Endothelial cell of umbilical vein (primary cell): ENCODE measurements around the gene LMTK2. TPM values are rescaled to one million over a fixed set of nuclear protein-coding genes. Genes with fewer than 3 reads are reported as not detected.

Experiments used
- BruUV-seq: library from RNA; stranded (reverse); fragments of 400-500 nt; replicated peaks from 2 replicates; lab custom pipeline; 2021; lab: Mats Ljungman, UMichigan
- CTCF ChIA-PET: fragments of 300-600, 350-600 bp; sonication (Branson Sonifier 250); formaldehyde crosslinking; loops from one replicate; lab custom pipeline; 2021; ENCODE audit warnings: antibody characterized with exemption, inconsistent platforms; lab: Charles Lee
- POLR2A ChIA-PET: fragments of 300-600, 350-600 bp; sonication (Branson Sonifier 250); formaldehyde crosslinking; loops from one replicate; lab custom pipeline; 2021; ENCODE audit warnings: antibody characterized with exemption, inconsistent platforms; lab: Charles Lee
- DNase-seq: peaks from one replicate; pipeline ENCODE4 v3.0.0-alpha.2; 2011; ENCODE audit warnings: low read depth, low spot score
- FAIRE-seq: peaks from 2 replicates; lab custom pipeline; 2011; peaks lifted over from hg19 to GRCh38; lab: Jason Lieb, UNC
- H2AFZ ChIP-seq: 2 replicates; pipeline ENCODE4 v1.6.0; 2012; ENCODE audit warnings: low read depth, low read length, control low read depth, inconsistent platforms
- H3K27ac ChIP-seq: 2 replicates; pipeline ENCODE4 v1.5.1; 2011; ENCODE audit warnings: low read depth, mild to moderate bottlenecking, control low read depth, low read length, moderate library complexity; ENCODE audit not compliant: insufficient read depth
- H3K27me3 ChIP-seq, 2 experiments: 2 replicates each; pipeline versions ENCODE4 v1.6.0 to v1.6.1; 2011; ENCODE audit warnings: low read length in 2 of 2, mixed read lengths in 1 of 2; ENCODE audit not compliant: control insufficient read depth in 2 of 2, insufficient read depth in 2 of 2
- H3K36me3 ChIP-seq, 2 experiments: 2 replicates in 1 of 2; 3 replicates in 1 of 2; pipeline ENCODE4 v1.5.1; 2011; ENCODE audit warnings: low read length in 2 of 2, mild to moderate bottlenecking in 1 of 2, moderate library complexity in 1 of 2; ENCODE audit not compliant: control insufficient read depth in 2 of 2, insufficient read depth in 2 of 2; ENCODE audit errors: extremely low read depth in 1 of 2
- H3K4me1 ChIP-seq: 3 replicates; pipeline ENCODE4 v1.5.1; 2011; ENCODE audit warnings: mild to moderate bottlenecking, low read length; ENCODE audit not compliant: control insufficient read depth, insufficient read depth; ENCODE audit errors: extremely low read depth
- H3K4me2 ChIP-seq: 2 replicates; pipeline ENCODE4 v1.6.1; 2011; ENCODE audit warnings: low read length, control low read depth, mixed read lengths; ENCODE audit not compliant: insufficient read depth
- H3K4me3 ChIP-seq, 3 experiments: fragments of 200-600 bp in 1 of 3; sonication (generic), shearing (Covaris generic) in 1 of 3; replicated peaks in 1 of 3; 2 replicates each; pipeline ENCODE4 v1.5.1; 2011 to 2016; ENCODE audit warnings: control low read depth in 3 of 3, low read length in 3 of 3, mild to moderate bottlenecking in 2 of 3, inconsistent platforms in 1 of 3, low read depth in 1 of 3, moderate library complexity in 1 of 3; ENCODE audit not compliant: insufficient read depth in 1 of 3
- H3K79me2 ChIP-seq: 2 replicates; pipeline ENCODE4 v1.6.0; 2012; ENCODE audit warnings: low read length, inconsistent platforms; ENCODE audit not compliant: control insufficient read depth, insufficient read depth
- H3K9ac ChIP-seq: replicated peaks from 2 replicates; pipeline ENCODE3; 2011; ENCODE audit warnings: low read length, control low read depth; ENCODE audit not compliant: insufficient read depth; ENCODE audit errors: extremely low read depth
- H3K9me1 ChIP-seq: replicated peaks from 3 replicates; pipeline ENCODE4 v1.6.0; 2011; ENCODE audit warnings: mild to moderate bottlenecking, low read length; ENCODE audit not compliant: control insufficient read depth, insufficient read depth; ENCODE audit errors: extremely low read depth
- H3K9me3 ChIP-seq: replicated peaks from 2 replicates; pipeline ENCODE4 v1.5.1; 2012; ENCODE audit warnings: low read length, inconsistent platforms; ENCODE audit not compliant: control insufficient read depth, insufficient read depth
- H4K20me1 ChIP-seq: replicated peaks from 2 replicates; pipeline ENCODE3; 2011; ENCODE audit warnings: mild to moderate bottlenecking, low read length; ENCODE audit not compliant: control insufficient read depth, insufficient read depth; ENCODE audit errors: extremely low read depth
- EZH2 ChIP-seq: IDR thresholded peaks from 2 replicates; pipeline ENCODE4 v1.6.1; 2012; ENCODE audit warnings: borderline replicate concordance, low read depth, mild to moderate bottlenecking, moderate library complexity, low read length, inconsistent platforms; ENCODE audit not compliant: severe bottlenecking
- FOS ChIP-seq: IDR thresholded peaks from 2 replicates; pipeline ENCODE4 v1.6.1; 2011; ENCODE audit warnings: mild to moderate bottlenecking, low read length, moderate library complexity, borderline replicate concordance; ENCODE audit not compliant: insufficient read depth
- GATA2 ChIP-seq: IDR thresholded peaks from 2 replicates; pipeline ENCODE4 v1.7.0; 2011; ENCODE audit warnings: low read depth, mild to moderate bottlenecking, moderate library complexity, mixed read lengths, low read length; ENCODE audit not compliant: insufficient read length, insufficient read depth
- JUN ChIP-seq: IDR thresholded peaks from 2 replicates; pipeline ENCODE4 v1.6.1; 2011; ENCODE audit warnings: borderline replicate concordance, low read depth; ENCODE audit not compliant: insufficient read length, insufficient read depth
- MYC ChIP-seq: IDR thresholded peaks from one replicate; pipeline ENCODE4 v1.6.1; 2011; ENCODE audit warnings: mild to moderate bottlenecking, low read depth, low read length
- POLR2A ChIP-seq: IDR thresholded peaks from 2 replicates; pipeline ENCODE4 v1.6.1; 2012; ENCODE audit warnings: low read depth, mild to moderate bottlenecking, control low read depth, low read length
- POLR2AphosphoS5 ChIP-seq: IDR thresholded peaks from 2 replicates; pipeline ENCODE4 v1.6.1; 2012; ENCODE audit warnings: low read depth, mild to moderate bottlenecking, control low read depth, low read length, moderate library complexity; ENCODE audit not compliant: insufficient read depth
- dilution Hi-C: fragments of 300-500 bp; cut with MboI; formaldehyde crosslinking; loops from one replicate; pipeline ENCODE4 v1.15.0; 2019; ENCODE audit warnings: low sequenced_read_pairs; ENCODE audit not compliant: extremely low pct_ligation_motif_present
- intact Hi-C: fragments of 100-400 bp; cut with micrococcal nuclease; formaldehyde crosslinking; loops from one replicate; pipeline ENCODE4 v1.10.0; 2022
- polyA plus RNA-seq, 4 experiments: library from polyadenylated mRNA; depleted of rRNA in 3 of 4; stranded (reverse) in 3 of 4; unstranded in 1 of 4; fragments of >200 nt; gene quantifications; 2 replicates each; pipeline versions ENCODE4 v1.2.1 to v1.2.3, GENCODE V29; 2011 to 2012; ENCODE audit warnings: missing spikeins in 1 of 4
- total RNA-seq: library from RNA; stranded (reverse); gene quantifications from 2 replicates; pipeline ENCODE4 v1.2.3, GENCODE V29; 2021
- TF ChIP-seq, protein P1 (sequence below): IDR thresholded peaks from 2 replicates; pipeline ENCODE4 v1.6.1; 2011; ENCODE audit not compliant: insufficient read depth, insufficient read length
- TF ChIP-seq, protein P2 (sequence below), 2 donors: IDR thresholded peaks; 1 replicate in 1 of 2; 2 replicates in 1 of 2; pipeline ENCODE4 v1.5.1; 2011; ENCODE audit warnings: low read length in 2 of 2, mild to moderate bottlenecking in 2 of 2, moderate library complexity in 2 of 2, control low read depth in 1 of 2, inconsistent platforms in 1 of 2, low read depth in 1 of 2; ENCODE audit not compliant: insufficient read depth in 1 of 2; ENCODE audit errors: extremely low read depth in 1 of 2

Gene LMTK2
- total and polyA plus RNA-seq, 2 donors (not counting 3 experiments of a cell fraction or from before 2014, with no cell fraction given), result 5.9 to 13.8 TPM

DNA sequence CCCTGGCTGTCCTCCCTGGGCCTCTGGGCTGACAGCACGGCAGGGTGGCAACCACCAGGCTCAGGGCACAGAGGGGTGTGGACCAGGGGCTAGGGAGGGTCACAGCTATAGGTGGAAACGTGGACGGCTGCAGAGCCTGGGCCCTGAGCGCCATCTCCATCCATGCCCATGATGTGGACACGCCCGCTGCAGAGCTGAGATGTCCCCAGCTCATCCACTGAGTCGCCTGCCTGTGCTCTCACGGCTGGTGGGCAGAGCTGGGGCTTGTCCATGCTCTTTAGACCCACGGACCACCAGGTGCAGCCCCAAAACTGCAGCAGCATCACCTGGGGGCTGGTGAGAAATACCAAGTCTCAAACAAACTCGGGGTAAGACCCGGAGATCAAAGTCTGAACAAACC, 129.2 kb downstream of the LMTK2 start:
- Histone ChIP-seq H3K4me2 (no peak overlapping the region), H3K4me1 (no peaks in the 10 kb centered on the region), H3K9me3 (no peaks in the 10 kb centered on the region), H3K9ac (no peak overlapping the region), H3K27ac (no peak overlapping the region), H3K36me3 (peaks cover 5 to 33% of the 10 kb centered on the region in 2 experiments), H3K4me3 (no peak overlapping the region), H3K79me2 (no peaks in the 10 kb centered on the region), H3K27me3 (no peaks in the 10 kb centered on the region), H3K9me1 (no peaks in the 10 kb centered on the region), H2AFZ (no peak overlapping the region), H4K20me1 (no peaks in the 10 kb centered on the region)
- intact Hi-C loops, result no loop called here
- CTCF ChIA-PET, result no interaction called here
- BruUV-seq, result no TSS peak
- POLR2A ChIA-PET, result no interaction called here
- FAIRE-seq, result no peak
- TF ChIP-seq, protein P1, sequence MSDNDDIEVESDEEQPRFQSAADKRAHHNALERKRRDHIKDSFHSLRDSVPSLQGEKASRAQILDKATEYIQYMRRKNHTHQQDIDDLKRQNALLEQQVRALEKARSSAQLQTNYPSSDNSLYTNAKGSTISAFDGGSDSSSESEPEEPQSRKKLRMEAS, result no peak
- TF ChIP-seq POLR2A (no peak), EZH2 (no peak), JUN (no peak), MYC (no peak), FOS (no peak), GATA2 (no peak), POLR2AphosphoS5 (no peak)
- TF ChIP-seq, protein P2, sequence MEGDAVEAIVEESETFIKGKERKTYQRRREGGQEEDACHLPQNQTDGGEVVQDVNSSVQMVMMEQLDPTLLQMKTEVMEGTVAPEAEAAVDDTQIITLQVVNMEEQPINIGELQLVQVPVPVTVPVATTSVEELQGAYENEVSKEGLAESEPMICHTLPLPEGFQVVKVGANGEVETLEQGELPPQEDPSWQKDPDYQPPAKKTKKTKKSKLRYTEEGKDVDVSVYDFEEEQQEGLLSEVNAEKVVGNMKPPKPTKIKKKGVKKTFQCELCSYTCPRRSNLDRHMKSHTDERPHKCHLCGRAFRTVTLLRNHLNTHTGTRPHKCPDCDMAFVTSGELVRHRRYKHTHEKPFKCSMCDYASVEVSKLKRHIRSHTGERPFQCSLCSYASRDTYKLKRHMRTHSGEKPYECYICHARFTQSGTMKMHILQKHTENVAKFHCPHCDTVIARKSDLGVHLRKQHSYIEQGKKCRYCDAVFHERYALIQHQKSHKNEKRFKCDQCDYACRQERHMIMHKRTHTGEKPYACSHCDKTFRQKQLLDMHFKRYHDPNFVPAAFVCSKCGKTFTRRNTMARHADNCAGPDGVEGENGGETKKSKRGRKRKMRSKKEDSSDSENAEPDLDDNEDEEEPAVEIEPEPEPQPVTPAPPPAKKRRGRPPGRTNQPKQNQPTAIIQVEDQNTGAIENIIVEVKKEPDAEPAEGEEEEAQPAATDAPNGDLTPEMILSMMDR (IDR thresholded peaks at IDR 0.05; ENCODE audit: extremely low read depth in 1 of 2, insufficient read depth in 1 of 2, low read depth in 1 of 2, low read length in 2 of 2), result no peak
- DNase-seq, result no peak
- dilution Hi-C loops, result no loop called here
